Measurements from ENCODE around the gene TET1. TPM values are rescaled to one million over a fixed set of nuclear protein-coding genes. Genes with fewer than 3 reads are reported as not detected.
"Not testable (repeated sequence)": the region's sequence is repeated elsewhere in the genome, so short reads cannot be mapped to it uniquely, and the experiment has no call there.

Gene TET1
- 2.3 and 3.0 TPM in 2 replicates for total RNA-seq (2014; rRNA removed)
- percentile 63 among the genes with signal in this experiment for Bru-seq, nascent RNA
- percentile 52 among the genes with signal in this experiment for BruChase-seq, experiment 1, labeled RNA remaining after a 6-hour chase
- BruChase-seq, experiment 2, labeled RNA remaining after a 2-hour chase, result percentile 61 among the genes with signal in this experiment
- long read RNA-seq, partial matches to known transcripts, result 1 of 5 reads
- long read RNA-seq, other reads (novel, unspliced or antisense), result 4 of 5 reads

DNA sequence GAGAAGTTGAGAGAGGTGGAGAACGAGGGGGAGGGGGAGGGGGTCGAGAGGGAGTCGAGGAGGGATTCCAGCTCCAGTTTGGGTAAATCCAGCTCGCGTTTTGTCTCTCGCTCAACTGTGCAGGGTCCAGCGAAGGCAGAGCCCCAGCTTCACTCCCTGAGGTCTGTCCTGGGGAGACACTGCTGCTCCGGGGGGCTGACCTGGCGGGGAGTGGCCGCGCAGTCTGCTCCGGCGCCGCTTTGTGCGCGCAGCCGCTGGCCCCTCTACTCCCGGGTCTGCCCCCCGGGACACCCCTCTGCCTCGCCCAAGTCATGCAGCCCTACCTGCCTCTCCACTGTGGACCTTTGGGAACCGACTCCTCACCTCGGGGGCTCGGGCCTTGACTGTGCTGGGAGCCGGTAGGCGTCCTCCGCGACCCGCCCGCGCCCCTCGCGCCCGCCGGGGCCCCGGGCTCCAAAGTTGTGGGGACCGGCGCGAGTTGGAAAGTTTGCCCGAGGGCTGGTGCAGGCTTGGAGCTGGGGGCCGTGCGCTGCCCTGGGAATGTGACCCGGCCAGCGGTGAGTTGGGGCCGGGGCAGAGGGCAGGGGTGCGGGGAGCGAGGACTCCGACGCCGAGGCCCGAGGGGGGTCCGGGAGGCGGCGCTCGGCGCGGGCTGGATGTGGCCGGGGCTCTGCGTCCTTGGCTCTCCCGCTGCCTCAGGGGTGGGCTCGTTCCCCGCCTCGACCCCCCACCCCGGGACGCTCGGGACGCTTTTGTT lies at the start of gene TET1:
Gene TET1 (plus strand): TSS at position 152 of the 757 bp plus-strand sequence. CDS start 12,002 bp downstream, outside the sequence.
- Histone ChIP-seq H3K4me3 (ENCODE audit: low read length) (peak within 1 kb of the TSS; percentile 96), H3K27ac (ENCODE audit: low read length) (no peak within 1 kb of the TSS), H3K9me2 (replicated peaks; ENCODE audit: low read length) (no peaks in the 10 kb centered on the region), H3K4me2 (ENCODE audit: low read length) (peak within 1 kb of the TSS; percentile 92), H2AFZ (ENCODE audit: low read length) (peak within 1 kb of the TSS; percentile 97), H3F3A (ENCODE audit: low read length, unreplicated experiment) (no peaks in the 10 kb centered on the region), H3K9me3 (ENCODE audit: low read length) (no peaks in the 10 kb centered on the region), H3K27me3 (ENCODE audit: low read length) (no peaks in the 10 kb centered on the region), H4K20me1 (ENCODE audit: low read length) (no peaks in the 10 kb centered on the region), H3K36me3 (ENCODE audit: low read depth, low read length) (no peaks in the 10 kb centered on the region), H3K79me2 (ENCODE audit: low read length) (peaks cover 11% of the 10 kb centered on the region; the same call in 1 of the 2 replicates), H3K9ac (ENCODE audit: low read length) (peak within 1 kb of the TSS; percentile 62), H3K4me1 (ENCODE audit: insufficient read depth, low read length) (no peaks in the 10 kb centered on the region)
- DNase-seq (peak; percentile 68), ATAC-seq (peak; percentile 79)
- BruUV-seq (replicated peaks), result no TSS peak
- TF ChIP-seq EZH2phosphoT487 (IDR thresholded peaks at IDR 0.05; ENCODE audit: borderline replicate concordance, low read length) (no peak), EZH2 (IDR thresholded peaks at IDR 0.05; ENCODE audit: low read length, unreplicated experiment) (no peak)
- TF ChIP-seq, protein P1, sequence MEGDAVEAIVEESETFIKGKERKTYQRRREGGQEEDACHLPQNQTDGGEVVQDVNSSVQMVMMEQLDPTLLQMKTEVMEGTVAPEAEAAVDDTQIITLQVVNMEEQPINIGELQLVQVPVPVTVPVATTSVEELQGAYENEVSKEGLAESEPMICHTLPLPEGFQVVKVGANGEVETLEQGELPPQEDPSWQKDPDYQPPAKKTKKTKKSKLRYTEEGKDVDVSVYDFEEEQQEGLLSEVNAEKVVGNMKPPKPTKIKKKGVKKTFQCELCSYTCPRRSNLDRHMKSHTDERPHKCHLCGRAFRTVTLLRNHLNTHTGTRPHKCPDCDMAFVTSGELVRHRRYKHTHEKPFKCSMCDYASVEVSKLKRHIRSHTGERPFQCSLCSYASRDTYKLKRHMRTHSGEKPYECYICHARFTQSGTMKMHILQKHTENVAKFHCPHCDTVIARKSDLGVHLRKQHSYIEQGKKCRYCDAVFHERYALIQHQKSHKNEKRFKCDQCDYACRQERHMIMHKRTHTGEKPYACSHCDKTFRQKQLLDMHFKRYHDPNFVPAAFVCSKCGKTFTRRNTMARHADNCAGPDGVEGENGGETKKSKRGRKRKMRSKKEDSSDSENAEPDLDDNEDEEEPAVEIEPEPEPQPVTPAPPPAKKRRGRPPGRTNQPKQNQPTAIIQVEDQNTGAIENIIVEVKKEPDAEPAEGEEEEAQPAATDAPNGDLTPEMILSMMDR (conservative IDR thresholded peaks at IDR 0.05; ENCODE audit: low read depth, low read length), result no peak
- POLR2A ChIA-PET (ENCODE audit: unreplicated experiment), result interaction anchor here (0.7 kb wide), 1 partner anchor 40 kb away, joined by 4 read pairs; no protein-coding TSS in a partner anchor
- intact Hi-C loops (cut with micrococcal nuclease), result loop anchor here (1.0 kb wide), 1 partner anchor 40 kb away; no protein-coding TSS in a partner anchor
- CTCF ChIA-PET, result interaction anchor here (0.6 to 1.0 kb wide), 3 partner anchors 10 to 78 kb away, joined by 3 to 5 read pairs (median 4); no protein-coding TSS in a partner anchor

DNA sequence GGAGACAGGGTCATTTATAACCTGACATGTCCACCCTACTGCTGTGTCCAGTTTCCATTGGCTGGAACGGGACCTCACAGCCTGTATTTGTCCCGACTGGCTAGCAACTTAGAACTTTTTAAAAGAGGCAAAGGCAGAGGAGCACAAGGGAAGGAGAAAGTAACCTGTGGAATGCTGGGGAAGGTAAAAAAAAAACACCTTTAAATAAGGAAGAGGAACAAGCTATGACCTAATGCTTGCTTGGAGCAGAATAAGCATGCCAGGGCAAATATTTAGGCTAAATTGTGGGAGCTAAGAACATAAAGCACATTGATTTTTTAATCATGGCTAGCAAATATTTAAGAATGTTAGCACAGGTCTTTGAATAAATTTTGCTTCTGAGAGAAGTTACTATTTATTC lies 43.9 kb upstream of the TET1 start:
- H4K20me1 ChIP-seq (ENCODE audit: low read length); BruUV-seq (replicated peaks); intact Hi-C loops (cut with micrococcal nuclease); H3K9me3 ChIP-seq (ENCODE audit: low read length); POLR2A ChIA-PET (ENCODE audit: unreplicated experiment); H3K9me2 ChIP-seq (replicated peaks; ENCODE audit: low read length); H3K27me3 ChIP-seq (ENCODE audit: low read length); H2AFZ ChIP-seq (ENCODE audit: low read length); CTCF ChIA-PET: not testable (repeated sequence)
- peaks cover 11% of the 10 kb centered on the region for H3K36me3 ChIP-seq (ENCODE audit: low read depth, low read length)
- DNase-seq (peak; percentile 42), ATAC-seq (peak; percentile 7; the same call in 1 of the 2 replicates)
- peak overlapping the region; percentile 55 for H3K4me3 ChIP-seq (ENCODE audit: low read length)
- peaks cover 14% of the 10 kb centered on the region for H3K79me2 ChIP-seq (ENCODE audit: low read length)
- peak overlapping the region; percentile 28 for H3K9ac ChIP-seq (ENCODE audit: low read length)
- H3F3A ChIP-seq (ENCODE audit: low read length, unreplicated experiment), result peaks cover 14% of the 10 kb centered on the region
- peak overlapping the region; percentile 80 for H3K4me2 ChIP-seq (ENCODE audit: low read length)
- peak overlapping the region; percentile 82 for H3K27ac ChIP-seq (ENCODE audit: low read length)
- peaks cover 26% of the 10 kb centered on the region for H3K4me1 ChIP-seq (ENCODE audit: insufficient read depth, low read length)

DNA sequence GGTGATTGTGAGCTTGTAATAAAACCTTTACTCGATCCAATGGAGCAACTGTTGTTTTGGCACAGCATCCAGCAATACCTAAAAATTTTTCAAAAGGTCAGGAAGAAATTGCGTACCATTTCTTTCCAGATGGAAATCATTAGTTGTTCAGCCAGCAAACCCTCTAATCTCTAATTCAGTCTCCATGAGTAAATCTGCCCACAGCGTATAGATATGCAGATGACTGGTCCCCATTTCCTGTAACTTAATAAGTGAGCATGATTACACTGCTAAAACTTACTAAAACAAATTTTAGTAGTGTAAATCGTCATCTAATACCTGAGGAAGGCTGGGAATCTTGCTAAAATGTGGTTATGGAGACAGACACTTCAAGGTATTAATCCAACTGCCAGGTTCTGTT lies 43.4 kb upstream of the TET1 start:
- no peaks in the 10 kb centered on the region for H3K27me3 ChIP-seq (ENCODE audit: low read length)
- ATAC-seq (peak; percentile 84), DNase-seq (peak; percentile 74)
- POLR2A ChIA-PET (ENCODE audit: unreplicated experiment), result no interaction called here
- no peaks in the 10 kb centered on the region for H3K9me2 ChIP-seq (replicated peaks; ENCODE audit: low read length)
- CTCF ChIA-PET, result no interaction called here
- peak overlapping the region; percentile 28 for H3K9ac ChIP-seq (ENCODE audit: low read length)
- H3K27ac ChIP-seq (ENCODE audit: low read length), result peak overlapping the region; percentile 82
- H4K20me1 ChIP-seq (ENCODE audit: low read length), result no peaks in the 10 kb centered on the region
- intact Hi-C loops (cut with micrococcal nuclease), result no loop called here
- TSS peak; percentile 47 for BruUV-seq (replicated peaks)
- TF ChIP-seq EZH2phosphoT487 (IDR thresholded peaks at IDR 0.05; ENCODE audit: borderline replicate concordance, low read length), result no peak
- TF ChIP-seq EZH2 (IDR thresholded peaks at IDR 0.05; ENCODE audit: low read length, unreplicated experiment), result no peak
- TF ChIP-seq, protein P1 (conservative IDR thresholded peaks at IDR 0.05; ENCODE audit: low read depth, low read length), result no peak
- peak overlapping the region; percentile 55 for H3K4me3 ChIP-seq (ENCODE audit: low read length)
- no peaks in the 10 kb centered on the region for H3K9me3 ChIP-seq (ENCODE audit: low read length)
- peaks cover 14% of the 10 kb centered on the region for H3K79me2 ChIP-seq (ENCODE audit: low read length)
- peak overlapping the region; percentile 80 for H3K4me2 ChIP-seq (ENCODE audit: low read length)
- H3K36me3 ChIP-seq (ENCODE audit: low read depth, low read length), result peaks cover 11% of the 10 kb centered on the region
- peaks cover 14% of the 10 kb centered on the region for H3F3A ChIP-seq (ENCODE audit: low read length, unreplicated experiment)
- peaks cover 26% of the 10 kb centered on the region for H3K4me1 ChIP-seq (ENCODE audit: insufficient read depth, low read length)
- H2AFZ ChIP-seq (ENCODE audit: low read length), result peak overlapping the region; percentile 57
